GM18909 (cell line): ENCODE measurements around the gene CYP2W1.

Source experiments
- ATAC-seq: cut with Tn5 transposase; IDR thresholded peaks from one replicate; pipeline ENCODE4 v1.9.1; 2021; ENCODE audit warnings: mild to moderate bottlenecking; ENCODE audit not compliant: unreplicated experiment, poor library complexity

The CYP2W1 gene

DNA sequence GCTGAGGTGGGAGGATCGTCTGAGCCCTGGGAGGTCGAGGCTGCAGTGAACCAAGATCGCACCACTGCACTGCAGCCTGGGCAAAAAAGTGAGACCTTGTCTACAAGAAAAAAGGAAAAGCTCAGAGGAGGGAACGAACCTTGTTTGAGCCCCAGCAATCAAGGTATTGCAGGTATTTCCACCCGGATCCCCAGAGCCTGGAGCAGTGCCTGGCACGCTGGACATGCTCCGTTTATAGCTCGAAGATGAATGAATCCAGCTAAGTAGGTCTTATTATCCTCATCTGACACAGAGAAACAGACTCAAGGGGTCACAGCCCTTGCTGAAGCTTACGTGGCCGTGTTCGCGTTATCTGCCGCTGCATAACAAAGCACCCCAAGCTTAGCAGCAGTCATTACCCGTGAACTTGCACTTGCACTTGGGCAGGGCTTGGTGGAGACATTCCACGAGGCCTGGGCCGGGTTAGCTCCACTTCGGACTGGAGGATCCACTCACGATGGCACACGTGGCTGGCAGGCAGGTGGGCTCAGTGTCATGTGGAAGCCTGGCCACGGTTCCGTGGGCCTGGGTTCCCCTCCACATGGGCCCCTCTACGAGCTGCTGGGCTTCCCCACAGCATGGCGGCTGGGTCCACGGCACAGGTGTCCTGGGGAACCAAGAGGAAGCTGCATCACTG is 4.4 kb upstream of the CYP2W1 start:
- ATAC-seq, result no peak

GRCh38 chr7:979151-979550 is 3.8 kb upstream of the CYP2W1 start:
- no peak for ATAC-seq

DNA sequence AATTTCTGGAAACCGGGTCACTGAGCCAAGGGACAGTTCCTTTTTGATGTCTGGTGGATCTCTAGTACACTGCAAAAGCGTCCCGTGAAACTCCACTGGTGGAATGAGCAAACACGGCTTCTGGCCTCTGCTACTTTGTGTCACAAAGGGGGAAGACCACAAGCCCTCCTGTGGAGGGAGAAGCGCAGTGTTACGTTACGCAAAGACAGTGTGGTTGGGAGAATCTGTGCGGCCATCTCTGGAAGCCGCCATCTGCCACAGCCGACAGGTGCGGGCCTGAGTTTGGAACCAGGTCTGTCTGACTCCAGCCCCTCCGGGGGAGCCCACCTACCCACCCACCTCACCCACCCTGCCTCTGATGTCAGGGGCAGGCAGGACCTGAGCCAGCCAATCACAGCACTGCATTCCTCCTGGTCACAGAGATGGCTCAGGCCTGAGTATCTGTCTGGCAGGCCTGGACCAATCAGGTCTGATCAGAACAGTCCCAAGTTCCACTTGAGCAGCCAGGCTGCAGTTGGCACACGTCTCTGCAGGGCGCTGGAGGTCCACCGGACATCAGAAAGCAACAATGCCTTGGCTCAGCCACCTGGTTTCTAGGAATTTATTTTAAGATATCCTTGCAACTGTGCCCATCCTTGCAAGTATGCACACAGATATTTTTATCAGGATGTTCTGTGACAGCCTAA is 3.0 kb upstream of the CYP2W1 start:
- no peak for ATAC-seq

DNA sequence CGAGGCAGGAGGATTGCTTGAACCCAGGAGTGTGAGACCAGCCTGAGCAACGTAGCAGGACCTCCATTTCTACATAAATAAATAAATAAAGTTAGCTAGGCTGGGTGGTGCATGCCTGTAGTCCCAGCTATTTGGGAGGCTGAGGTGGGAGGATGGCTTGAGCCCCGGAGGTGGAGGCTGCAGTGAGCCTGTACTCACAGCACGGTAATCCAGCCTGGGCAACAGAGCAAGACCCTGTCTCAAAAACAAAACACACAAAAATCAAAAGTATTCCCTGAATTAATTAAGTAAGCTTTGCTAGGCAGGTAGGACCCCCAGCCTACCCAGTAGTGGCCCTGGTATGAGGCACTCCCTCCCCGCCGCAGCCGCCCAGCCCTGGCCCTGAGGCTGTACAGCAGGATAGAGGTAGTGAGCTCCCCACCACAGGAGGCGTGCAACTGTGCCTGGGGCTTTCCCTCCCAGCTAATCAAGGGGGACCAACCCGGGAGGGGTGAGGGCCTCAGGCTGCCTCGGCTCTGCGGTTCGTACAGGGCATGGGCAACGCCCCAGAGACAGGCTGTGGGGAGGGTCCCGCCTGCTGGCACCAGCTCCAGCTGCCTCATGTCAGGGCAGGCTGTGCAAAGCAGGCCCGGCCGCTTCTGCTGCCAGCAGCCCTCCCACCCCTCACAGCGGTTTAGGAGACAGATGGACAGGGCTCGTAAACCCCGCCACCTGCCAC is 1.0 kb upstream of the CYP2W1 start:
- no peak for ATAC-seq

GRCh38 chr7:982511-983003 is 424 bp upstream of the CYP2W1 start:
- no peak for ATAC-seq

DNA sequence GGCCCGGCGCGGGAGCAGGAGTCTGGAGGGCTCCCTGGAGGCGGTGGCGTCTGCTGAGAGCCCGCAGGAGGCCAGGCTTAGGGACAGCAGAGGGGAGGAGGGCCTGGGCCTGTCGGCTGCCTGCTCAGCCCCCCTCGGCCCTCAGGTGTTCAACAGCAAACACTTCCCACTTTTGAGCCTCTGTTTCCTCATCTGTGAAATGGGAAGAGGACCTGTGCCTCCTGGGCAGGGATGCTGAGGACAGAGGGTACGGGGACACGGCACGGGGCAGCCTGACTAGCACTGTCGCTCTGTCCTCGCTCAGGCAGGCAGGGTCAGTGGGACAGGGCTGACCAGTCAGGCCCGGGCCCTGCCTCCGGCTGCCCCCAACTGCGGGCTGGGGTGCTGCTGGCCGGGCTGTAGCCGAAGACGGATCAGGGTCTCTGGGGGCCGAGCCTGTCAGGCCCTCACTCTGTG is 663 bp downstream of the CYP2W1 start:
- ATAC-seq, result no peak

GRCh38 chr7:984361-985126 is 1.6 kb downstream of the CYP2W1 start:
- no peak for ATAC-seq

DNA sequence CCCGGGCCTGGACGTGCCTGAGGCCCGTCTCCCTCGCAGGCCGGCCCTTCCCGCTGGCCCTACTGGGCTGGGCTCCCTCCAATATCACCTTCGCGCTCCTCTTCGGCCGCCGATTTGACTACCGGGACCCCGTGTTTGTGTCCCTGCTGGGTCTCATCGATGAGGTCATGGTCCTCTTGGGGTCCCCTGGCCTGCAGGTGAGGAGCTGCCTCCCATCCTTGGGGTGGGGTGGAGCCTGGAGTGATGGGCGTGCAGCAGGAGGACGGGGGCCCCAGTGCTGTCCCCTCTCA is 2.1 kb downstream of the CYP2W1 start:
- no peak for ATAC-seq

GRCh38 chr7:985915-986741 is 3.1 kb downstream of the CYP2W1 start:
- no peak for ATAC-seq

DNA sequence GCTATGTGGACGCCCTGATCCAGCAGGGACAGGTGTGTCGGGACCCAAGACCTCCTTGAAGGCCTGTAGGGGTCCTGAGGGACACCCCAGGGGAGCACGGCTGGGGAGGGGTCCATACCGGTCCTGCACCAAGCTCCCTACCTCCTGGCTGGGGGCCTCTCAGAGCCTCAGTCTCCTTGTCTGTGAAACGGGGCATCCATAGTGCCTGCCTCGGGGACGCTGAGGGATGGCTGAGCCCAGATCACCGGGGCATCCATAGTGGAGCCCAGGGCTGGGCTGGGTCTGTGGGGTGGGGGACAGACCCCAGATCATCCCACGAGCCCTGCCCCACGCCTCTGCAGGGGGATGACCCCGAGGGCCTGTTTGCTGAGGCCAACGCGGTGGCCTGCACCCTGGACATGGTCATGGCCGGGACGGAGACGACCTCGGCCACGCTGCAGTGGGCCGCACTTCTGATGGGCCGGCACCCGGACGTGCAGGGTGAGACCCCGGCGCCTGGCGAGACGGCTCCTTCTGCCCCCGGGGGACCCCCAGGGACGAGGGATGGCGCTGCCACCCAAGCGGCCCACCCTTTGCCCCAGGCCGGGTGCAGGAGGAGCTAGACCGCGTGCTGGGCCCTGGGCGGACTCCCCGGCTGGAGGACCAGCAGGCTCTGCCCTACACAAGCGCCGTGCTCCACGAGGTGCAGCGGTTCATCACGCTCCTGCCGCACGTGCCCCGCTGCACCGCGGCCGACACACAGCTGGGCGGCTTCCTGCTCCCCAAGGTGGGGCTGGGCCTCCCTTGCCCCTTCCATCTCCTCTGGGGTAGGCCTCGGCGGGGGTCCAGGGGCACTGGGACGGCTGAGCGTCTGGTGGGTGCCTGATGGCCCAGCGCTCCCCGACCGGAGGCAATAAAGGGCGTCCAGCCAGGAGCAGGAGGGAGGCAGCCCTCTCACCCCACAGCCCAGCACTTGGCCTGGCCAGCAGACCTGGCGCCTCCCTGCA is 4.1 kb downstream of the CYP2W1 start:
- no peak for ATAC-seq

DNA sequence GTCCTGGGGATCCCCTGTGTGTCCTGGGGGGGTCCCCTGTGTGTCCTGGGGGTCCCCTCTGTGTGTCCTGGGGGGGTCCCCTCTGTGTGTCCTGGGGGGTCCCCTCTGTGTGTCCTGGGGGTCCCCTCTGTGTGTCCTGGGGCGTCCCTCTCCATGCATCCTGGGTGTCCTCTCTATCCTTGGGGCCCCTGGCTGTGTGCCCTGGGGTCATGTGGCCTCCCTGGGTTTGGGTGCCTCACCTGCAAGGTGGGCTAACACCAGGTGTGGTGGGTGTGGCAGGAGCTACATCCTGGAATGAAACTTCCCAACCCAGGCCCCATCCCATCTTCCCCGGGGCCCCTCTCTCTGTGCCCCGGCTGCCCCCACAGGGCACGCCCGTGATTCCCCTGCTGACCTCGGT is 4.9 kb downstream of the CYP2W1 start:
- ATAC-seq, result no peak

DNA sequence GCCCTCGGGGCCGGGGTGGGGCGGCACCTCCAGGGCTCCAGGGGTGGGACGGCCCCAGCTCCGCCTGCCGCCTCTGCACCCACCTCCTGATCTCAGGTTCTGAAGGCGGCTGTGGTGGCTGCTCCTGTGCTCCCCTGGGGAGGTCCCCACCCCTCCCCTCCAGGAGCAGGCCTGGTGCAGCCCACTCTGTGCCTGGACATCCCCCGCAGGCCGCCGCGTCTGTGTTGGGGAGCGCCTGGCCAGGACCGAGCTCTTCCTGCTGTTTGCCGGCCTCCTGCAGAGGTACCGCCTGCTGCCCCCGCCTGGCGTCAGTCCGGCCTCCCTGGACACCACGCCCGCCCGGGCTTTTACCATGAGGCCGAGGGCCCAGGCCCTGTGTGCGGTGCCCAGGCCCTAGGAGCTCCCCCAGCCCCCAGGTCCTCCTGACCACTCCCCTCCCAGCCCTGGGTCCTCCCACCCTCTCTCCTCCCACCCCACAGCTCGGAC is 5.5 kb downstream of the CYP2W1 start:
- no peak for ATAC-seq

DNA sequence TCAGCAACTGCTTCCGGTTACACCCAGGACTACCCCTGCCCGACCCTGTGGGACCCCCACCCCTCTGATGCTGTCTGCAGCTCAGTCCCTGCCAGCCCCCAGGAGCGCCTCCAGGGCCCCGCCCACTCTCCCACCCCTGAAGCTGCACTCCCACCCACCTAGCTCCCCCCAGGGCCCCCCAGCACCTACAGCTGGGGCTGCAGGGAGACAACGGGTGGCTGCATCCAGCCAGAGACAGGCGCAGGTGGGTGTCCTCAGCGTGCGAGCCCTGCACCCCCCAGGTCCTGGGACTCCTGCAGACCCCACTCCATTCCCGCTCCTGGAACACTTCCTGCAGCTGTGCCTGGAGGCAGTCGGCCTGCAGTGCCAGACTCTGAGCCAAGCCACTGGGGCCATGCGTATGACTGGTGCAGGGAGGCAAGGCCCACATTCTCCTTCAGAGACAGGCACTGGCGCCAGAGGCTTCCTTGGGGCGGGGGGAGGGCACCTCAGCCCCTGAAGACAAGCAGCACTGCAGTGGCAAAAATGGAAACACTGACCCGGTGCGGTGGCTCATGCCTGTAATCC is 6.1 kb downstream of the CYP2W1 start:
- ATAC-seq, result no peak

- no peak for ATAC-seq
Observed at GRCh38 chr7:990352-990932, 7.5 kb downstream of the CYP2W1 start.

- ATAC-seq, result no peak
Observed at GRCh38 chr7:990933-991728, 8.2 kb downstream of the CYP2W1 start.

GRCh38 chr7:991729-992656 is 9.0 kb downstream of the CYP2W1 start:
- ATAC-seq, result no peak
